Nephron progenitor cell (in vitro differentiated cells): ENCODE measurements around the gene KAT2B.

ENCODE experiments used
- DNase-seq: peaks from one replicate; pipeline ENCODE4 v3.0.0; 2021
- H3K27ac Mint-ChIP-seq: 2 replicates; pipeline ENCODE4 v1.8.0; 2021; ENCODE audit warnings: mild to moderate bottlenecking, moderate library complexity, mixed read lengths
- H3K27me3 Mint-ChIP-seq: 2 replicates; pipeline ENCODE4 v1.8.0; 2021; ENCODE audit warnings: mild to moderate bottlenecking, low read depth, mixed read lengths; ENCODE audit not compliant: poor library complexity
- H3K36me3 Mint-ChIP-seq: 2 replicates; pipeline ENCODE4 v1.8.0; 2021; ENCODE audit warnings: low read depth, mixed read lengths
- H3K4me1 Mint-ChIP-seq: 2 replicates; pipeline ENCODE4 v1.8.0; 2021; ENCODE audit warnings: mixed read lengths
- H3K4me3 Mint-ChIP-seq: 2 replicates; pipeline ENCODE4 v1.8.0; 2021; ENCODE audit warnings: mild to moderate bottlenecking, moderate library complexity, mixed read lengths
- H3K9me3 Mint-ChIP-seq: 2 replicates; pipeline ENCODE4 v1.8.0; 2021; ENCODE audit warnings: mild to moderate bottlenecking, moderate library complexity, mixed read lengths
- CTCF ChIP-seq: fragments of 200-600 bp; sonication (generic); IDR thresholded peaks from 2 replicates; pipeline ENCODE4 v1.5.0; 2021; ENCODE audit warnings: antibody characterized with exemption

KAT2B gene

GRCh38 chr3:20059929-20060328 lies 19.7 kb downstream of the KAT2B start:
- H3K27me3 Mint-ChIP-seq, result no peaks in the 10 kb centered on the region
- TF ChIP-seq CTCF, result no peak
- H3K27ac Mint-ChIP-seq, result no peak overlapping the region
- no peak overlapping the region for H3K4me3 Mint-ChIP-seq
- no peaks in the 10 kb centered on the region for H3K36me3 Mint-ChIP-seq
- H3K4me1 Mint-ChIP-seq, result peaks cover 7% of the 10 kb centered on the region
- peaks cover 4% of the 10 kb centered on the region for H3K9me3 Mint-ChIP-seq
- no peak for DNase-seq

- no peak for DNase-seq
- Mint-ChIP-seq H3K4me3 (no peak overlapping the region), H3K27me3 (no peaks in the 10 kb centered on the region), H3K9me3 (peaks cover 4% of the 10 kb centered on the region), H3K4me1 (peaks cover 13% of the 10 kb centered on the region), H3K27ac (no peak overlapping the region), H3K36me3 (no peaks in the 10 kb centered on the region)
- no peak for TF ChIP-seq CTCF
Observed at GRCh38 chr3:20060974-20061685, 20.9 kb downstream of the KAT2B start.

- no peak for TF ChIP-seq CTCF
- H3K9me3 Mint-ChIP-seq, result peaks cover 4% of the 10 kb centered on the region
- no peak overlapping the region for H3K4me3 Mint-ChIP-seq
- no peak overlapping the region for H3K27ac Mint-ChIP-seq
- DNase-seq, result no peak
- peaks cover 21% of the 10 kb centered on the region for H3K4me1 Mint-ChIP-seq
- H3K27me3 Mint-ChIP-seq, result no peaks in the 10 kb centered on the region
- H3K36me3 Mint-ChIP-seq, result no peaks in the 10 kb centered on the region
Observed at GRCh38 chr3:20062996-20063395, 22.8 kb downstream of the KAT2B start.

- Mint-ChIP-seq H3K27me3 (no peaks in the 10 kb centered on the region), H3K9me3 (peaks cover 4% of the 10 kb centered on the region), H3K27ac (no peak overlapping the region), H3K4me3 (no peak overlapping the region), H3K36me3 (peaks cover 4% of the 10 kb centered on the region), H3K4me1 (peaks cover 31% of the 10 kb centered on the region)
- no peak for TF ChIP-seq CTCF
- DNase-seq, result no peak
Observed at GRCh38 chr3:20064387-20064786, 24.1 kb downstream of the KAT2B start.

GRCh38 chr3:20064796-20065564 lies 24.7 kb downstream of the KAT2B start:
- Mint-ChIP-seq H3K27ac (peak overlapping the region; percentile 70), H3K4me3 (no peak overlapping the region), H3K27me3 (no peaks in the 10 kb centered on the region), H3K36me3 (peaks cover 4% of the 10 kb centered on the region), H3K9me3 (peaks cover 4% of the 10 kb centered on the region), H3K4me1 (peaks cover 31% of the 10 kb centered on the region)
- DNase-seq, result no peak
- TF ChIP-seq CTCF, result no peak
